Measurements from ENCODE around the gene NGRN.

The NGRN gene

DNA sequence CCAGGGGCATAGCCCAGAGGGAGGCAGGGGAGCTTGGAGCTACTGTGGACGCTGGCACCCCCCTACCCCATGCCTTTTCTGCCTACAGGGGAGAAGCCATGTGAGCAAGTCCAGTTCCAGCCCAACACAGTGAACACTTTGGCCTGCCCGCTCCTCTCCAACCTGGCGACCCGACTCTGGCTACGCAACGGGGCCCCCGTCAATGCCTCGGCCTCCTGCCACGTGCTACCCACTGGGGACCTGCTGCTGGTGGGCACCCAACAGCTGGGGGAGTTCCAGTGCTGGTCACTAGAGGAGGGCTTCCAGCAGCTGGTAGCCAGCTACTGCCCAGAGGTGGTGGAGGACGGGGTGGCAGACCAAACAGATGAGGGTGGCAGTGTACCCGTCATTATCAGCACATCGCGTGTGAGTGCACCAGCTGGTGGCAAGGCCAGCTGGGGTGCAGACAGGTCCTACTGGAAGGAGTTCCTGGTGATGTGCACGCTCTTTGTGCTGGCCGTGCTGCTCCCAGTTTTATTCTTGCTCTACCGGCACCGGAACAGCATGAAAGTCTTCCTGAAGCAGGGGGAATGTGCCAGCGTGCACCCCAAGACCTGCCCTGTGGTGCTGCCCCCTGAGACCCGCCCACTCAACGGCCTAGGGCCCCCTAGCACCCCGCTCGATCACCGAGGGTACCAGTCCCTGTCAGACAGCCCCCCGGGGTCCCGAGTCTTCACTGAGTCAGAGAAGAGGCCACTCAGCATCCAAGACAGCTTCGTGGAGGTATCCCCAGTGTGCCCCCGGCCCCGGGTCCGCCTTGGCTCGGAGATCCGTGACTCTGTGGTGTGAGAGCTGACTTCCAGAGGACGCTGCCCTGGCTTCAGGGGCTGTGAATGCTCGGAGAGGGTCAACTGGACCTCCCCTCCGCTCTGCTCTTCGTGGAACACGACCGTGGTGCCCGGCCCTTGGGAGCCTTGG lies 37.4 kb upstream of the NGRN start:
- H3K9me3 ChIP-seq (ENCODE audit: control insufficient read depth, low read length) = no peaks in the 10 kb centered on the region
- no peak overlapping the region for H3K4me3 ChIP-seq (ENCODE audit: extremely low read depth, insufficient read depth, low read length, poor library complexity, severe bottlenecking)
- peaks cover 4% of the 10 kb centered on the region for H3K4me1 ChIP-seq (ENCODE audit: control insufficient read depth, insufficient read depth, low read length, poor library complexity, severe bottlenecking)
- WGBS, 2 experiments (ENCODE audit: insufficient coverage in 2 of 2) = 95 to 96% methylated on average over 33 to 37 of the region's 38 CpGs
- H3K27ac ChIP-seq (ENCODE audit: low read depth, low read length, severe bottlenecking) = no peak overlapping the region
- H3K36me3 ChIP-seq (ENCODE audit: control insufficient read depth, insufficient read depth, low read length) = peaks cover 82% of the 10 kb centered on the region

DNA sequence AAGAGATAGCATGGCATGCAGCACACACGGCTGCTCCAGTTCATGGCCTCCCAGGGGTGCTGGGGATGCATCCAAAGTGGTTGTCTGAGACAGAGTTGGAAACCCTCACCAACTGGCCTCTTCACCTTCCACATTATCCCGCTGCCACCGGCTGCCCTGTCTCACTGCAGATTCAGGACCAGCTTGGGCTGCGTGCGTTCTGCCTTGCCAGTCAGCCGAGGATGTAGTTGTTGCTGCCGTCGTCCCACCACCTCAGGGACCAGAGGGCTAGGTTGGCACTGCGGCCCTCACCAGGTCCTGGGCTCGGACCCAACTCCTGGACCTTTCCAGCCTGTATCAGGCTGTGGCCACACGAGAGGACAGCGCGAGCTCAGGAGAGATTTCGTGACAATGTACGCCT lies 36.5 kb upstream of the NGRN start:
- H3K4me1 ChIP-seq (ENCODE audit: control insufficient read depth, insufficient read depth, low read length, poor library complexity, severe bottlenecking) = peaks cover 4% of the 10 kb centered on the region
- peaks cover 75% of the 10 kb centered on the region for H3K36me3 ChIP-seq (ENCODE audit: control insufficient read depth, insufficient read depth, low read length)
- WGBS, 2 experiments (ENCODE audit: insufficient coverage in 2 of 2) = 95 to 97% methylated on average over 15 of the region's 15 CpGs

DNA sequence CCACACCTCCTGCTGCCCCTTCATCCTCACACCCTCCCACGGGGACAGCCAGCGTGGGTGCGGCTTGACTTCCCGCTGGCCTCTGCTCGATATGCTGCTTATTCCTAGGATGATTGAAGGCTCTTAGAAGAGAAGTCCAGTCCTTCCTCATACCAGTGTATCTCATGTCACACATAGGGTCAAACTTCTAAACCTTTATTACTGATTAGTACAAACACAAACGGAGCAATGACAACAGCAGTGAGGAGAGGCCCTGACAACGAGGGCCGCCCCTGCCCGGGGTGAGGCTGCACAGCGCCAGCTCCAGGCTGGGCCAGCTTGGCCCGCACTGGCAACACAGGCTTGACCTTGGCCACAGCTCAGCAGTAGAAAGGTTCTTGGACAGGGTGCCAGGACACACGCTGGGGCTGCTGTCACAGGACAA lies 35.4 kb upstream of the NGRN start:
- 92 to 98% methylated on average over 11 to 12 of the region's 12 CpGs for WGBS, 2 experiments (ENCODE audit: insufficient coverage in 2 of 2)
- Histone ChIP-seq H3K9me3 (ENCODE audit: control insufficient read depth, low read length) (no peaks in the 10 kb centered on the region), H3K36me3 (ENCODE audit: control insufficient read depth, insufficient read depth, low read length) (peaks cover 68% of the 10 kb centered on the region), H3K4me3 (ENCODE audit: extremely low read depth, insufficient read depth, low read length, poor library complexity, severe bottlenecking) (no peak overlapping the region), H3K4me1 (ENCODE audit: control insufficient read depth, insufficient read depth, low read length, poor library complexity, severe bottlenecking) (peaks cover 4% of the 10 kb centered on the region), H3K27ac (ENCODE audit: low read depth, low read length, severe bottlenecking) (no peak overlapping the region)

More for the DNA sequence above, 36.5 kb upstream of the NGRN start:
- Histone ChIP-seq H3K4me3 (ENCODE audit: extremely low read depth, insufficient read depth, low read length, poor library complexity, severe bottlenecking) (no peak overlapping the region), H3K9me3 (ENCODE audit: control insufficient read depth, low read length) (no peaks in the 10 kb centered on the region), H3K27ac (ENCODE audit: low read depth, low read length, severe bottlenecking) (no peak overlapping the region)

DNA sequence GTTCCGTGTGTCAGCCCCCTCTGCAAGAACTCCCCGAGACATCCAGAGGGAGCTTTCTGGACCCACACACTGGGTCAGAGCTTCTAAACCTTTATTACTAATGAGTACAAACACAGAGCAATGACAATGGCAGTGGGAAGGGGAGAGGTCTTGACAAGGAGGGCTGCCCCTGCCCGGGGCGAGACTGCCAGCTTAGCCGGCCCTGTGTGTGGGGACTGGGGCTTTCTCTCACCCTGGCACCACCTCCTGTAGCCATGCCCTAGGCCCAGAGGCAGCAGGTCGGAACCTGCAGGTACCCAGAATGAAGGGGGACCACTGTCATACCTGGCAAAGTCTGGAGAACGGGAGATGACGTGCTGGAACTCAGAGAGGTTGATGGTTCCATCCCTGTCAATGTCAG lies 34.9 kb upstream of the NGRN start:
- no peaks in the 10 kb centered on the region for H3K9me3 ChIP-seq (ENCODE audit: control insufficient read depth, low read length)
- no peak overlapping the region for H3K4me3 ChIP-seq (ENCODE audit: extremely low read depth, insufficient read depth, low read length, poor library complexity, severe bottlenecking)
- peaks cover 63% of the 10 kb centered on the region for H3K36me3 ChIP-seq (ENCODE audit: control insufficient read depth, insufficient read depth, low read length)
- peaks cover 4% of the 10 kb centered on the region for H3K4me1 ChIP-seq (ENCODE audit: control insufficient read depth, insufficient read depth, low read length, poor library complexity, severe bottlenecking)
- H3K27ac ChIP-seq (ENCODE audit: low read depth, low read length, severe bottlenecking) = no peak overlapping the region
- 93 to 97% methylated on average over 5 to 6 of the region's 8 CpGs for WGBS, 2 experiments (ENCODE audit: insufficient coverage in 2 of 2)

DNA sequence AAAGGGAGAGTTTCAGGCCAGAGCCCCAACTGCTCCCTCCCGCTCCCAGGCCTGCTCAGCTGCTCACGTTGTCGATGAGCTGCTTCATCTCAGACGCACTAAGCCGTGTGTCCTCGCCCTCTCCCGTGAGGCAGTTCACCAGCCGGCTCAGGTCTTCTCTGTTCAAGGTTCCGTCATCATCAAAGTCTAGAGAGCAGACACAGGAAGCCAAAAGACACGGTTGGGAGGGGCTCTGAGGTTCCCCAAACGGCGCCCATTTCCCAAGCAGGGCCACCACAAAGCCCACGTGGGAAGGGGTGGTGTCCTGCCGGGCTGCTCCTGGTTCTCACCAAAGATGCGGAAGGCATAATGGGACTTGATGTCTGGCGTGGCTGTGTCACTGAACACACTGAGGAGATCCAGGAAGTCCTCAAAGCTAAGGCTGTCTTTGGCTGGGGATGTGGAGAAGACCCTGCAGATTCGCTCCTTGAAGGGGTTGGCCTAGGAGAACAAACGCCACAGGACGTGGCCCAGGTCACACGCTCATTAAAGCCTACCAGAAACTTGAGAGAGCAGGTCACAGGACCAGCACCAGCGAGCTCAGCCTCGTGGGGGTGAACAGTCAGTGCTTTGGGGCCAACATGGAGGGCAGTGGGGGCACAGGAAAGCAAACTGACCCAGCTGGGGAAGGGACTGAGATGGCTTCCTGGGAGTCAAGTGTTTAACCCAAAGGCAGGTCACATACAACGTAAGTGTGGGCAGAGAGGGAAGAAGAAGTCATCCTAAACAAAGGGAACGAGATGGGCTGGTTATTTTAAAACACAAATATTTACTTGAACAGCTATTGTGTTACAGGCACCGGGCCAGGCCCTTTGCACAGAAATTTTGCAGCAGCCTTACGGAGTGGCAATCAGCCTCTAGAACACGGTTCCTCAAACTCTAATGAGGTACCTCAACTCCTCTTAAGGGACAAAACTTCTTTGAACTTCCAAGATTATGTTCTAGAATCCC lies 34.1 kb upstream of the NGRN start:
- peaks cover 4% of the 10 kb centered on the region for H3K4me1 ChIP-seq (ENCODE audit: control insufficient read depth, insufficient read depth, low read length, poor library complexity, severe bottlenecking)
- H3K27ac ChIP-seq (ENCODE audit: low read depth, low read length, severe bottlenecking) = no peak overlapping the region
- WGBS, 2 experiments (ENCODE audit: insufficient coverage in 2 of 2) = 91 to 94% methylated on average over 23 to 26 of the region's 27 CpGs
- H3K9me3 ChIP-seq (ENCODE audit: control insufficient read depth, low read length) = no peaks in the 10 kb centered on the region
- H3K4me3 ChIP-seq (ENCODE audit: extremely low read depth, insufficient read depth, low read length, poor library complexity, severe bottlenecking) = no peak overlapping the region
- peaks cover 56% of the 10 kb centered on the region for H3K36me3 ChIP-seq (ENCODE audit: control insufficient read depth, insufficient read depth, low read length)

DNA sequence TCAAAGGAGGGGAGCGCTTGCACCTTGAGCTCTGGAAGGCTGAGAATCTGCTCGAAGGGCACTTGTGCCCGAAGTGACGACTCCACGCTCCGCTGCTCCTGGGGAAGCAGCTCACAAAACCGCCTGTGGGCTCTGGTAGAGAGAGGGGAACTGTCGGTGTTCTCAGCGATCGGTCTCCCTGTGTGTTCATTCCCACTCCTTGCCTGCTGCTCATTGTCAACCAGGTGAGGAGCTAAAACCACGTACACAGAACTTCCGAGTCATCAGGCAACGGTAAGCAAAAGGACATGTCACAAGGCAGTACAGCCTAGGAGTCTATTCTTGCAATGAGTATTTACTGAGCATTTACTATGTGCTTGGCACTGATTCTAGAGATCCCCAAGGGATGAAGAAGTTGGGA lies 33.3 kb upstream of the NGRN start:
- Histone ChIP-seq H3K9me3 (ENCODE audit: control insufficient read depth, low read length) (no peaks in the 10 kb centered on the region), H3K36me3 (ENCODE audit: control insufficient read depth, insufficient read depth, low read length) (peaks cover 49% of the 10 kb centered on the region), H3K4me1 (ENCODE audit: control insufficient read depth, insufficient read depth, low read length, poor library complexity, severe bottlenecking) (peaks cover 4% of the 10 kb centered on the region), H3K4me3 (ENCODE audit: extremely low read depth, insufficient read depth, low read length, poor library complexity, severe bottlenecking) (no peak overlapping the region), H3K27ac (ENCODE audit: low read depth, low read length, severe bottlenecking) (no peak overlapping the region)
- WGBS, 2 experiments (ENCODE audit: insufficient coverage in 2 of 2) = 92 to 96% methylated on average over 10 to 13 of the region's 13 CpGs

DNA sequence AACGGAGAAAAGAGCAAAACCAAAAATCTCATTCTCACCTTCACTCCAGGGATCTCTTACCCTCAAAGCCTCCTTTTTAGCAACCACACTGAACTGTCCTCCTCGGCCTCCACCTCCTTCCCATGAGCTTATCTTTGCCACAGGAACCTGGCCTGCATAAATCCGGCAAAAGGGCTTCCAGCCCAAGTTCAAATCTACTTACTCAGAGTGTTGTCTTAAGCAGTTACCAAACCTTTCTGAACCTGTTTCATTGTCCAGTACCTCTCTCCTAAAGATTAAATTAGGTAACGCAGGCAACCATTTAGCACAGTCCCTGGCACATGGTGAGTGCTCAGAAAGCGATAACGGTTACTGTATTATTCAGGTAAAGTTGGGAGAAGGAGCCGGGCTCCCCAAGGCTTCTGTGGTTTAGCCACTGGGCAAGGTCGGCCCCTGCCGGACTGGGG lies 32.5 kb upstream of the NGRN start:
- H3K4me3 ChIP-seq (ENCODE audit: extremely low read depth, insufficient read depth, low read length, poor library complexity, severe bottlenecking) = peak overlapping the region; percentile 77
- H3K9me3 ChIP-seq (ENCODE audit: control insufficient read depth, low read length) = no peaks in the 10 kb centered on the region
- WGBS, 2 experiments (ENCODE audit: insufficient coverage in 2 of 2) = 10 to 21% methylated on average over 9 of the region's 9 CpGs
- H3K4me1 ChIP-seq (ENCODE audit: control insufficient read depth, insufficient read depth, low read length, poor library complexity, severe bottlenecking) = peaks cover 4% of the 10 kb centered on the region
- peak overlapping the region; percentile 85 for H3K27ac ChIP-seq (ENCODE audit: low read depth, low read length, severe bottlenecking)
- peaks cover 41% of the 10 kb centered on the region for H3K36me3 ChIP-seq (ENCODE audit: control insufficient read depth, insufficient read depth, low read length)

DNA sequence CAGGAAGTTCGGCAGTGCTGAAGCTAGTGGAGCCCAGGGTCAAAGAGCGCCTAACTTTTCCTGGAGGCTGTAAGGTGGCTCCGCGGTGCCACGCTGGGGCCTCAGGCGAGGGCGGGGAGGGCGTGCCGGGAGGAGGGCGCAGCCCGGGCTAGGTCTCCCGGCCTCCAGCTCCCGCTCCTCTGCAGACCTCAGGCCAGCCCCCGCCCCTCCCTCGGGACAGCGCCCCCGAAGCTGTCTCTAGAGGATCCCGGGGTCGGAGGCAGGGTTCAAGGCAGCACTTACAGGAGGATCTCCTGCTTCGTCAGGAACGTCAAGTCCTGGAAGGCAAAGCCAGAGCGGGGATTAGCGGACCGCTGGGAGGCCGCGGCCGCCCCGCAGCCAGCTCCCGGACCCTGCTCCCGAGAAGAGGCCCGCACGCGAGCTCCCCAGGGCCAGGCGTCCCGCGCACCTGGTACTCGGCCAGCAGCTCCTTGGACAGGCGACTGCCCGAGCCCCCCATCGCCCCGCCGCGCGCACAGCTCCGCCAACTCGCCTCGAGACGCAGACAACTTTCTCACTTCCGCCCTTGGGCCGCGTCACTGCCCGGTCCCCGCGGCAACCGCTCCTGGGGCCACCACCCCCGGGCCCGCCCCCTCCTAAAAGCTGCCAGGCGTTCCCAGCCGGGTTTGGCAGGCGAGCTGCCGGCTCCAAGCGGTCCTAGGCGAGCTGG lies 31.9 kb upstream of the NGRN start, which contains the start of gene CIB1:
TSS of gene CIB1 (minus strand) at position 555 of the 709 bp plus-strand sequence. CDS start at position 499, 56 bp downstream.
- Histone ChIP-seq H3K4me1 (ENCODE audit: control insufficient read depth, insufficient read depth, low read length, poor library complexity, severe bottlenecking) (peaks cover 4% of the 10 kb centered on the region), H3K9me3 (ENCODE audit: control insufficient read depth, low read length) (no peaks in the 10 kb centered on the region), H3K36me3 (ENCODE audit: control insufficient read depth, insufficient read depth, low read length) (peaks cover 35% of the 10 kb centered on the region), H3K4me3 (ENCODE audit: extremely low read depth, insufficient read depth, low read length, poor library complexity, severe bottlenecking) (peak within 1 kb of the TSS; percentile 77), H3K27ac (ENCODE audit: low read depth, low read length, severe bottlenecking) (peak within 1 kb of the TSS; percentile 85)
- 0 to 1% methylated on average over 57 to 62 of the region's 63 CpGs for WGBS, 2 experiments (ENCODE audit: insufficient coverage in 2 of 2)

DNA sequence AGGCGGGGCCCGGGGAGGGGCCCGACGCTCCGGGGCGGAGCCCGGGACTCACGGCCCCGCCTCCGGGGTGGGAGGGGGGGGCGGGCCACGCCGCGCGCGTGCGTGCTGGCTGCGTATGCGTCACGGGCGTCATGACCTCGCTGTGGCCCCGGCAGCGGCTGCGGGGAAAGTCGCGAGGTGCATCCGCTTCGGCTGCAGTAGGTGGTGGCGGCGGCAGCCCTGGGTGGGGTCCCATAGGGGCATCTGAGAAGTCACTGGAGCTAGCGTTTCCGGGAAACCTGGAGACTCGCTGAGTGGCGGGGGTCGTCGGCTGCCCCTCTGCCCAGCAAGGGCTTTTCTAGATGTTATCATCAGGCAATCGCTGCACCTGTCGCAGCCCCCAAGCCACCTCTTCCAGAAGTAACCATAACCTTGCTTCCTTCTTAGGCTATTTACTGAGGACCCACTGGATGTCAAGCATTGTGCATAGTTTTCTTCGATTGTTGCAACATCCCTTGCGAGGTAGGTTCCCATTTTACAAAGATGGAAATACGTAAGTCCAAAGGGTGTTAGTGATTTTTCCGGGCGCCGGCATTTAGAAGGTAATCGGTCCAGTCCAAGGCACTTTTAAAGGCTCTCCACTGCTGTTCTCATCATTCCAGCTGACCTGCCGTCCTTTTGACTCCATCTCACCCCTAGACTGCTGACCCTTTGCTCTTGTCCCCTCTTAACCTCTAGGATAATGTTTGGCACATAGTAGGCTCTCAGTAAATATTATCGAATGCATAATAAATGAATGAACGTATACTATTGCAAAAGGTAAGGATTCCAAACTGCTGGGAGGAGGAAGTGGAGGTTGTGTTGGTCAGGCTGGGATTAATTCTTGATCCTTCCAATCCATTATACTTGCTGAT lies 31.1 kb upstream of the NGRN start, which contains the start of gene GDPGP1:
TSS of gene GDPGP1 (plus strand) at position 114 of the 893 bp plus-strand sequence. CDS start 6,700 bp downstream, outside the sequence.
- no peaks in the 10 kb centered on the region for H3K9me3 ChIP-seq (ENCODE audit: control insufficient read depth, low read length)
- peak within 1 kb of the TSS; percentile 77 for H3K4me3 ChIP-seq (ENCODE audit: extremely low read depth, insufficient read depth, low read length, poor library complexity, severe bottlenecking)
- peaks cover 27% of the 10 kb centered on the region for H3K36me3 ChIP-seq (ENCODE audit: control insufficient read depth, insufficient read depth, low read length)
- WGBS, 2 experiments (ENCODE audit: insufficient coverage in 2 of 2) = 11 to 23% methylated on average over 25 to 26 of the region's 49 CpGs
- H3K4me1 ChIP-seq (ENCODE audit: control insufficient read depth, insufficient read depth, low read length, poor library complexity, severe bottlenecking) = peaks cover 4% of the 10 kb centered on the region
- peak within 1 kb of the TSS; percentile 85 for H3K27ac ChIP-seq (ENCODE audit: low read depth, low read length, severe bottlenecking)
